ENCODE data around the gene PAXIP1.

- TF ChIP-seq, protein P1, sequence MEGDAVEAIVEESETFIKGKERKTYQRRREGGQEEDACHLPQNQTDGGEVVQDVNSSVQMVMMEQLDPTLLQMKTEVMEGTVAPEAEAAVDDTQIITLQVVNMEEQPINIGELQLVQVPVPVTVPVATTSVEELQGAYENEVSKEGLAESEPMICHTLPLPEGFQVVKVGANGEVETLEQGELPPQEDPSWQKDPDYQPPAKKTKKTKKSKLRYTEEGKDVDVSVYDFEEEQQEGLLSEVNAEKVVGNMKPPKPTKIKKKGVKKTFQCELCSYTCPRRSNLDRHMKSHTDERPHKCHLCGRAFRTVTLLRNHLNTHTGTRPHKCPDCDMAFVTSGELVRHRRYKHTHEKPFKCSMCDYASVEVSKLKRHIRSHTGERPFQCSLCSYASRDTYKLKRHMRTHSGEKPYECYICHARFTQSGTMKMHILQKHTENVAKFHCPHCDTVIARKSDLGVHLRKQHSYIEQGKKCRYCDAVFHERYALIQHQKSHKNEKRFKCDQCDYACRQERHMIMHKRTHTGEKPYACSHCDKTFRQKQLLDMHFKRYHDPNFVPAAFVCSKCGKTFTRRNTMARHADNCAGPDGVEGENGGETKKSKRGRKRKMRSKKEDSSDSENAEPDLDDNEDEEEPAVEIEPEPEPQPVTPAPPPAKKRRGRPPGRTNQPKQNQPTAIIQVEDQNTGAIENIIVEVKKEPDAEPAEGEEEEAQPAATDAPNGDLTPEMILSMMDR (IDR thresholded peaks at IDR 0.05; ENCODE audit: low read depth, low read length, poor library complexity, severe bottlenecking), result peak; percentile 82
- TF ChIP-seq EZH2phosphoT487 (IDR thresholded peaks at IDR 0.05; ENCODE audit: borderline replicate concordance, low read length), result no peak
Measured at GRCh38 chr7:154927624-154928125, 75.2 kb downstream of the PAXIP1 start.
